CD4-positive, alpha-beta T cell treated with Interleukin-4 for 1 hour (primary cell): ENCODE data around the gene MT1X.
"Not testable (repeated sequence)": the region's sequence is repeated elsewhere in the genome, so short reads cannot be mapped to it uniquely, and the experiment has no call there.

Experiments
- DNase-seq, 2 donors: peaks; one replicate each; pipeline ENCODE4 v3.0.0-alpha.2; 2020 to 2022

MT1X gene

GRCh38 chr16:56713794-56714193 is 31.5 kb downstream of the MT1X start:
- no peak for DNase-seq

- no peak for DNase-seq
These were observed 32.9 kb downstream of the MT1X start for GRCh38 chr16:56715126-56715525.

- DNase-seq, result no peak
These were observed 34.5 kb downstream of the MT1X start for GRCh38 chr16:56716761-56717160.

GRCh38 chr16:56717532-56717931 is 35.3 kb downstream of the MT1X start:
- DNase-seq, result not testable (repeated sequence)

GRCh38 chr16:56722200-56722842 is 40.1 kb downstream of the MT1X start:
- DNase-seq, result no peak

- no peak for DNase-seq
These were observed 41.9 kb downstream of the MT1X start for GRCh38 chr16:56724191-56724590.

- no peak for DNase-seq
These were observed 44.0 kb downstream of the MT1X start for GRCh38 chr16:56726283-56726682.

GRCh38 chr16:56726926-56727325 is 44.7 kb downstream of the MT1X start:
- no peak for DNase-seq

- no peak for DNase-seq
These were observed 45.8 kb downstream of the MT1X start for GRCh38 chr16:56728027-56728426.

GRCh38 chr16:56728980-56729734 is 46.9 kb downstream of the MT1X start:
- DNase-seq, result no peak

- DNase-seq, result peak; percentile 90 to 91
These were observed 47.7 kb downstream of the MT1X start, which contains the start of gene NUP93 for GRCh38 chr16:56729735-56730662. Gene NUP93 (plus strand): TSS chr16:56730129. CDS start chr16:56748248, 18,119 bp downstream.

- no peak for DNase-seq
These were observed 50.1 kb downstream of the MT1X start for GRCh38 chr16:56732366-56732765.

- DNase-seq, result no peak
These were observed 50.6 kb downstream of the MT1X start for GRCh38 chr16:56732832-56733231.
